KBM-7 (cell line): Measurements from ENCODE around the gene IRF6.

ENCODE experiments used
- DNase-seq: peaks from one replicate; pipeline ENCODE4 v3.0.0-alpha.2; 2015
- in situ Hi-C: fragments of 300-500 bp; cut with MboI; formaldehyde crosslinking; loops from 2 replicates; pipeline ENCODE4 v1.14.3; 2020; ENCODE audit warnings: low sequenced_read_pairs, low pct_unique_long_range_greater_than_20kb, mixed read lengths

The IRF6 gene

DNA sequence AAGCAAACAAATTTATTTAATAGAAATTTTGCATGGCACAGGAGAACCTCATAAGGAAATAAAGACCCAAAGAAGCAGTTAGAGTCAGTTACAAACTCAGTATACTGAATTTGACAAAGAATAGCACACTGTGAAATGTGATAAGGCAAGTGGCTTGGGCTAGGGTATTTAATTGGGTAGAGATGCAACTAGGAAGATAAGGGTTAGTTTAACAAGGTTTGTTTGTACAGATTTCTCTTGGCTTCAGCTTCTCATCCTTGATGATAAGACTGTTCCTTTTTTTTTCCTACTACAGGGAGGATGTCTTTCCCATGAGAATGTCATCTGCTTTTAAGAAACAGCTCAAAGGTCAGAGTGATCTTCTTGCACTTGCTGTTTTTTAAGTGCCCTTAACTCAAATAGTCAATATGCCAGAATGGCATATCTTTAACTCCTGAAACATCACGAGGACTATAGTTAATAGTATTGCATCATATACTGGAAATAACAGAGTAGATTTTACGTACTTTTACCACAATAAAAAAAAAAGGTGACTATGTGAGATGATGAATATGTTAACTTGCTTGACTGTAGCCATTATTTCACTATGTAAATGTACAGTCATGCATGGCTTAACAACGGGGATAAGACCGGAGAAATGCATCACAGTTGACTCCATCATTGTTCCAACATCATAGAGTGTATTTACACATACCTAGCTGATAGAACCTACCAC lies 59.3 kb downstream of the IRF6 start:
- DNase-seq = no peak
- in situ Hi-C loops = no loop called here

DNA sequence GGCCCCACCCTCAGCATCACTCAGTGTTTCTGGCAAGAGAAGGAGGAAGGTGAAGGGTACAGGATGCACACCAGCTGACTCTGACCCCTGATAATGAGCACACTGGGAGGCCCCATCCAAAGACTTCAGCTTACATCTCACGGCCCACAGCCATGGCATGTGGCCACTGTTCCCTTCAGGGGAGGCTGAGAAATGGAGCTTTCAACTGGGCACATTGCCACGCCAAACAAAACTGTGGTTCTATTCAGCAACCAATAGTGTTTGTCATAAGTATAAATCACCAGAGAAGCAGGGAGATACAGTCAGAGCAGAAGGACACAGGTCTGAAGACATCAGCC lies 62.8 kb downstream of the IRF6 start:
- no peak for DNase-seq
- in situ Hi-C loops = no loop called here

DNA sequence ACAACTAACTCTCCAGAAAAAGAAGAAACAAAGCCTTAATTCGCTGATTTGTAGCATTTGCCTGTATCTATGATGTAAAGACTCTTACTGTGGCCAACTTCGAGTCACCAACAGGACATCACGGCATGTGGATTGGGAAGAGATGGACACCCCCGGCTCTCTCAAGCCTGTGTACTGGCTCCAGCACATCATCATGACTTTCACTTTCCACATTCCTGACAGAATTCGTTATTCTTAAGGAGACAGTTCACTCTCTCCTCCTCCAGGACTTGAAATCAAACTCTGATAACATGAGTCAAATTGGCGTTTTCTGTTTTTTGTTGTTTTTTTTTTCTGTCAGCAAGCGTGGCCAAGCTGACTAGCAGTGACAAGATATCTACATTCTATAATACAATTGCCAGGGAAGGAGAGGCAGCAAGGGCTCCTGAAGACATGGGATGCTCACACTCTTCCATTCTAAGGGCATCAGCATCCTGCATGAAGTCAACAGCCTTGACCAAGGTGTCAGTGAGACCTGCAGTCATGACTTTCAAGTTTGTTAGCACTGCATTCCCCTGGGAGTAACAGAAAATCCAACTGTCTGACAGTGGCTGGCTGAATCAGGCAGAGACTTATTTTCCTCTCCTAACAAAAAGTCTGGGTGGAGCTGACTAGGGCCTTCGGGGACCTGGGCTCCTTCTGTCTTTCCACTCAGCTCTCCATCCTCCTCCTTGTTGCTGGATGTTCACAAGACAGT lies 63.4 kb downstream of the IRF6 start:
- DNase-seq = no peak
- in situ Hi-C loops = no loop called here

DNA sequence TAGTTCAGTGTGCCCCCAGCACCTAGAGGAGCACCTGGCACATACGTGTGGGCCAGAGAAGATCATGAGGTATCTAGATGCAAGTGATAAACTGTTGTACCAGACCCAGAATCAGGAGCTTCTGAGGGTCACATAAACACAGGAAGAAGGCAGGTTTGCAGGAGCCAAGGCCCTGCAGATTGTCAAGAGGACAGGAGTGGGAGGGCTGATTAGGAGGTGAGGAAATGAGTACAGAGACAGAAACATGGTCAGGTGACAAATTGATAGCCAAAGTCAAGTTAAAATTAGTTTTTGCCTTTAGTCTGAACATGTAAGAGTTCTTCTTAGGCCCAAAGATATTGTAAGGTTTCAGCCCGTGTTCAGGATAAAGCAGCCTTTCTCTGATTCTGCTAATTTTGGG lies 64.1 kb downstream of the IRF6 start:
- no peak for DNase-seq
- in situ Hi-C loops = no loop called here

DNA sequence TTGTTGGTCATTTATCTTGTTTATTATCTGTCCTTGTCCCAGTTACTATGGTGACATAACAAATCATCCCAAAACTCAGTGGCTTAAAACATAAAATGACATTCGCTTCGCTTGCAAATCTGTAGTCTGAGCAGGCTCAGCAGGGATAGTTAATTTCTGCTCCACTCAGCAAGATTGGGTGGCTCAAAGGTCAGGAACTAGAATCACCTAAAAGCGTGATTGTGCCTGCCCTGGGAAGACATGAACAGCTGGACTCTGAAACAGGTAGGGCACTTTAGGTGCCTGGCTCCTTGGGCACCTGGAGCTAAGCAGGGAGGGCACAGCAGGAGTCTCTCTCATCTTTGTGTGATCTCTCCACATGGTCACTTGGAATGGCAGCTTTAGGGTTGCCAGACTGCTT lies 64.7 kb downstream of the IRF6 start:
- no peak for DNase-seq
- in situ Hi-C loops = no loop called here

DNA sequence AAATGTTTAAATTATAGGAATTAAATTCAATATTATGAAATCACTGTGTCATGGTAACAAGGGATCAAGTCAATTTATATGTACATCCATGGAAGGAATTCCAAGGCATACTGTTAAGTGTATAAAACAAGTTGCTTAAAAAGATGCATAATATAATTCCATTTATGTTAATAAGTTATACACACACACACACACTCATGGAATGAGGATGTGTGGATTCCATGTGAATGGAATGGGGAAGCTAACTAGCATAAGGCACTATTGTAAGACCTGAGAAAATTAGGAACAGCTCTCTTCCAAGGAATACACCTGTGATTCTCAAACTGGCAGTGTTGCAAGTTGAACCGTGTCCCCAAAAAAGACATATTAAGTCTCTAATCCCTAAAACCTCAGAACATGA lies 67.7 kb downstream of the IRF6 start:
- in situ Hi-C loops = no loop called here
- DNase-seq = no peak

DNA sequence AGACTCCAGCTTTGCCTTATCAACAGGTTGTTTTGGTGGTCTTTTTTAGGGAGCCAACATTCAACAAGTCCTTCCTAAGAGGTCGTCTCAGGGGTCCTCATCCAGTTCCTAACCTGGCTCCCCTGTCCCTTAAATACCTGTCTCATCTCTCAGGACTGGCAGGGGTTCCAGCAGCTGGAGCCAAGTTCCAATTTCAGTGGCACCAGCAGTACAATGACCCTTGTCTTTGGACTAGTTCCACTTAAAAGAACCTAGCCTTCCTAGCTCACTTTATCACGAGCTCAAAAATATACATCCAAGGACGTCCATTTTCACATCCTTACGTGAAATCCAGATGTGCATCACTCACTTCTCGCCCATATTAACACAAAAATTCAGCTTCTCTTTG lies 68.8 kb downstream of the IRF6 start:
- in situ Hi-C loops = no loop called here
- DNase-seq = no peak

DNA sequence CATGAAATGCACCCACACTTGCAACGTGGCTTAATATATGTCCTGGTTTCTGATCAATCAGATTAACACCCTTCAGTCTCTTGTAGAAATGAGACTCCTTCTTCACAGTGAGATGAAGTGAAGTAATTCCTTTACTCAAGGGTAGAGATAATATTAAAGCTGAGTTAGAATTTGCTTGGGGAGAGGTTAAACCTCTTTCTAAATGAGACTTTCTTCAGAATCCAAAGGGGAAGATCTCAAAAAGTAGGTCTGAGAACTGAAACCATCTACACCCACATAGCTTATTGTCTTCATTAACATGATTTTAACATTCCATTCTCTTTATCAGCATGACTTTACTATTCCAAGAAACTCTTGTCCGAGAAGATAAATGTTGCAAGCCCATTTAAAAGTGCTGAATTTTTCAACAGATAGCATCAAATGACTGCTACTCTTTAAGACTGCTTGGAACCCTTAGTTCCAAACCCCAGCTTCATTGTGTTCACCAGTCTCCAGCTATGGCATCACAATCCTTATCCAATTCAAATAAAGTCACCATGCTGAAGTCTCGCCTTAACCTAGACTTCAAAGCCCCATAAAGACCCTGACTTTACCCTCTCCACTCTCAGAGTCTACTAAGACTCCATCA lies 69.3 kb downstream of the IRF6 start:
- DNase-seq = no peak
- in situ Hi-C loops = no loop called here
